HG03460 (cell line): ENCODE results near the gene FUCA1.
"Not testable (repeated sequence)": the region's sequence is repeated elsewhere in the genome, so short reads cannot be mapped to it uniquely, and the experiment has no call there.

Experiments used
- ATAC-seq: cut with Tn5 transposase; IDR thresholded peaks from one replicate; pipeline ENCODE4 v1.9.1; 2021; ENCODE audit not compliant: unreplicated experiment

FUCA1 gene

DNA sequence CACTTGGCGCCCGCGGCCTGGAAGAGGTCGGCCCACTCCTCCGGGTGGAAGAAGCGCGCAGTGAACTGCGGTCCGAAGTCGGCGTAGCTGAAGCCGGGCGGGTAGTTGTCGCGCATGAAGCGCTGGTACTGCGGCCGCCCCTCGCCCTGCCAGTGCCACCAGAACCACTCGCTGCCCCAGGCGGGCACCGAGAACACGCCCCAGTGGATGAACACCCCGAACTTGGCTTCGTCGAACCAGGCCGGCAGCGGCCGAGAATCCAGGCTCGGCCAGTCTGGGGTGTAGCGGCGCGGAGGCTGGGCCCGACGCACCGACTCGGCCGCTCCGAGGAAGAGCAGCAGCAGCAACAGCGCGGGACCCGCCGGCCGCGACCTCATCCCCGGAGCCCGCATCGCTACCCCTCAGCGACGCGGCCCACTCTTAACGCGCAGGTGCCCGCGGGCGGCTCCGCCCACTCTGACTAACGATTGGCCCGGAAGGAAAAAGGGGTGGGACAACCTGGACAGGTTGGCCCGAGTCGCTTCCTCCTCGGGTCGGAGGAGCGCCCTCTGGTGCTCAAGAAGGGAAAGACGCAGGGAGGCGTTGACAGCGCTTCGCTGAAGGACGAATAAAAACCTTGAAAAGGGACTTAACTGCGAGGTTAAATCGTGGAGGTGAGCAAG lies at the start of gene FUCA1:
Gene FUCA1, minus strand, starts transcription at position 396 of the 662 bp plus-strand sequence. Its CDS starts 4 bp downstream, at position 392.
- ATAC-seq, result peak; percentile 71

DNA sequence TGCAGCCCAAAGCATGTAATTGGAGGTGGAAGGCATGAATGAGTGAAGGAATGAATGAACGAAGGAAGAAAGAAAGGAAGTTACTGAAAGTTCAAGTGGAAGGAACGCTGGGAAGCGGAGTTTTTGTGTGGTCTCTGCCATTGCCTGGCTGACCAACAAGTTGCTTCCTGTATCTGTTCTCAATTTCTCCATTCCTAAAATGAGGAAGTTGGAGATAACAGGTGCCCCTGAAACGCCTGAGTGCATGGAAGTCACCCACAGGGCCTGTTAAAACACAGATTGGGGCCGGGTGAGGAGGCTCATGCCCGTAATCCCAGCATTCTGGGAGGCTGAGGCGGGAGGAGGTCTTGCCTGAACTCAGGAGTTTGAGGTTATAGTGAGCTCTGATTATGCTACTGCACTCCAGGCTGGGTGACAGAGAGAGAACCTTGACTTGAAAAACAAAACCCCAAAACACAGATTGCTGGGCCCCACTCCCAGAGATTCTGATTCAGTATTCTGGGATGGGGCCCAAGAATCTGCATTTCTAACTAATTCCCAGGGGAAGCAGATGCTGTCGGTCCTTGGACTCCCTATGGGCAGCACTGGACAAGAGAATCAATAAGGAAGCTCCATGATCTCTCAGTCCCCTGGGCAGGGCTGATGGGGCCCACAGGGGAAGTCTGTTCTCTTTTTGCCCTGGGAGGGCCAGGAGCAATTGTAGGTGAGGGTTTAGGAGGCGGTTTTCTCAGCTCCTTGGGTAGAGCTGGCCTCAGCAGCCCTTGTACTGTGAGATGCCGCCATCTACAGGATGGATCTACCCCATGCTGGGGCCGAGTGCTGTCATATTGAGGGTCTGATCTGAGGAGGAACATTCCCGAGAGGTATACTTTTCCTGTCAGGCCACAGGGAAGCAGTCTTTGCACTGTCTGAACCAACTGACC lies 48.4 kb upstream of the FUCA1 start:
- peak; percentile 60 for ATAC-seq

DNA sequence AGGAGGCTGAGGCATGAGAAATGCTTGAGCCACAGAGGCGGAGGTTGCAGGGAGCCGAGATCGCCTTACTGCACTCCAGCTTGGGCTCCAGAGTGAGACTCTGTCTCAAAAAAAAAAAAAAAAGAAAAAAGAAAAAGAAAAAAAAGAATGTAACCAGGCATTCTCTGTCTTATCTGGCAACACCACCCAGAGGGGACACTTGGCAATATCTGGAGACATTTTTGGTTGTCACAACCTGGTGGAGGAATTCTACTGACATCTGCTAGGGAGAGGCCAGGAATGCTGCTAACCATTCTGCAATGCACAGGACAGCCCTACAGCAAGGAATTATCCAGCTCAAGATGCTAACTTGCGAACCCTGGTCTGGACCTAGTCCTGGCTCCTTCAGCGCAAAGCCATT lies 47.4 kb upstream of the FUCA1 start:
- no peak for ATAC-seq

DNA sequence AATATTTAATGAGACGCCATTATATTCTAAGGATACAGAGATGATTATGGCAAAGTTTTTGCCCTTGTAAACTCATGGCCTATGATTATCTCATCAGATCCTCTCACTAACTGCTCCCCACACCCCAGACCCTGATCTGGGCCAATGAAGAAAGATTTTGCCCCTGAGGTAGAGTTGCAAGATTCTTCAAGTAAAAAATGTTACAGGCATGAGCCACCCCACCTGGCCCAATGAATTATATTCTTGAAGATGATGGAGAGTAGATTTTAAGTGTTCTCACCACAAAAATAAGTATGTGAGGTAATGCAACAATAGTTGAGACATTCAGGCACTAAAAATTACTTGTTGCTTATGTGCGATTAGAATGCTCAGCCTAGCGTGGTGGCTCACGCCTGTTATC lies 46.8 kb upstream of the FUCA1 start:
- ATAC-seq, result no peak

DNA sequence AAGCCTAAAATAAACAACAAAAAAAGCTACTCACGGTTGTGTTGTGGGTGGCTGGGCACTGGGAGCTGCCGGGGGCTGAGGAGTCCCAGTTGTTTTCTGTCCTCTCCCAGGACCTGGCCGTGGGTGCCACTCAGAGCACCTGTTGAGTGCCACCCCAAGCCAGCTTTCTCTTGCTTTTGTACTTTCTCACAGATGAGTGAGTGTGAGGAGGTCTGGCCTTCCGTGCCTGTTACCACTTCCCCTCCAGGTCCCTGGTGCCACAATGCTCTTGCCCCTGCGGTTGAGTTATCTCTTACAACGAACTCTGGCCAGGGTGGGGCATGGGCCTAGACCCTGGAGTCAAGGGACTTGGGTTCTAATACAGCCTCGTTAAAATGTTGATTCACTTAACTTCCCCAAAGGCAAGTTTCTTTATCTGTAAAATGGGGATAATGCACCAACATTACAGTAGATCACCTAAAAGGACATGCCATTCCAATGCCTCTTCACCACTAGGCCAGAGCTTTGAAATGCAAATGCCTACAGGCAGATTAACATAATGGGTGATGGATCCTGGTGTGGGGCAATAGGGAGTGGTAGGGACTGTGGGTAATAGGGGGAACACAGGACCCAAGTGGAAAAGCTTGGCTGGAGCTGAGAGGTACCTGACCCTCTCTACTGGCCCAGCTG lies 45.3 kb upstream of the FUCA1 start, which contains the start of gene CNR2:
Gene CNR2, minus strand, starts transcription at position 151 of the 669 bp plus-strand sequence. CDS start 37,745 bp downstream, outside the sequence.
- ATAC-seq, result no peak

DNA sequence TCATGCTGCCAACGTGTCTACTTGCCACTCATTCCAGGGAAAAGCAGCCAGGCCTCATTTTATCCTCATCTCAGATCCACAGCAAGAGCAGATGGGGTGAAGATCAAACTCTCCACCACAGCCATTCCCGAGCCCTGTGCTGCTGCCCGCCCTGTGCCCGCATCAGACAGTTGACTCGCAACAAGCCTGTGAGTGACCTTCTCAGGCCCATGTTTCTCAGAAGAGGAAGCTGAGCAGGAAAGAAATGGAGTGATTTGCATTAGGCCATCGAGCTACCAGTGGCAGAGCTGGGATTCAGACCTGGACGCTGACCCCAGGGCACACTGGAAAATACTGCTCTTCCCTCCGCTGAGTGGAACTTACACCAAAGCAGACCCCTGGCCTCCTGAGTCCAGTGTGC lies 43.8 kb upstream of the FUCA1 start:
- no peak for ATAC-seq

DNA sequence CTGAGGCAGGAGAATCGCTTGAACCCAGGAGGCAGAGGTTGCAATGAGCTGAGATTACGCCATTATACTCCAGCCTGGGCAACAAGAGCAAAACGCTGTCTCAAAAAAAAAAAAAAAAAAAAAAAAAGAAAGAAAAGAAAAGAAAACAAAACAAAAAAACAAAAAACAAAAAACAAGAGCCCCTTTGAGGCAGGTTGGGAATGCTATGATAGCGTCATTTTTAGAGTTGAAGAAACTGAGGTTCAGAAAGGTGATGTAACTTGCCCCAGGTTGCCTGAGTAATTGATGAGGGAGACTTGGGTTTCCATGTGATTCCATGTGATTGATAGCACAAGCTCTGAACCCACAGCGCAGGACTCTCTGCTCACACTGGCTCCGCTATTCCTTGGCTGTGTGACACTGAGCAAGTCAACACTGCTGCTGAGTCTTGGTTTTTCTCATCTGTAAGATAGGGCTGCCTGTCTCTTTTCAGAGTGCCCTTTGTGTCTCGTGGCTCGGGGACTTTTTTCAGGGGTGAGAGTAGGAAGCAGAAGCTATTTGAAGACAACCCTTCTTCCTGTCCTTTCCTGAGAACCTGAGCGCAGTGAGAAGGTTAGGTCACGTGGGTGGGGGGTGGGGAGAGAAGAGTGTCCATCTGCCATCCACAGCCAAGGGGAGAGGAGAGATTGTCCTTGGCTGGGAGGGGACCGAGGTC lies 42.6 kb upstream of the FUCA1 start:
- no peak for ATAC-seq

DNA sequence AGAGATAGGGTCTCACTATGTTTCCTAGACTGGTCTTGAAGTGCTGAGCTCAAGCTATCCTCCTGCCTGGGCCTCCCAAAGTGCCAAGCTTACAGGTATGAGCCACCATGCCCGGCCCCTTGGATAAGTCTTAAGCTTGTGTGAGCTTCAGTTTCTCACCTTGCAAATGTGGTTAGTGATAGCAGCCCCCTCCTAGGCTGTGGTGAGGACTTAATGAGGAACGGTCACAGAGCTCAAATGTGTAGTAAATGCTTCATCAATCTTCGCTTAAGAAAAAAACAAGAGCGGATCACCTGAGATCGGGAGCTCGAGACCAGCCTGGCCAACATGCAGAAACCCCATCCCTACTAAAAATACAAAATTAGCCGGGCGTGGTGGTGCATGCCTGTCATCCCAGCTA lies 42.1 kb upstream of the FUCA1 start:
- no peak for ATAC-seq

DNA sequence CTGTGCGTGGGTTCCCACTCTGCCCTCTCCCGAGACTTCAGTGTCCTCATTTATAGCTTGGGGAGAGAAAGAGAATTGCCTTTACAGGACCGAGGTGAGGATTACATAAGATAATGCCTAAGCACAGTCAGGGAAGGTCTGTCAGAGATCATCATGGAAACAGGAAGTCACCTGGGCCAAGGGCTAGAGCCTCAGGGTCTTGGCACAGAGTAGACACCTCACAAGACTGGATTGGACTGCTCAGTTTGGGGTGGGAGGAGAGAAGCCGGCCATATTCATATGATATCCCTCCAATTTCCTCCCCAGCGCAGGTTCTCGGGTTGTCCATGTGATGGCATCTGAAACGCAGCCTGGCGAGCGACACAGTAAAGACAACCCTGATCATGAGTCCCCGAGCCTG lies 41.3 kb upstream of the FUCA1 start:
- ATAC-seq, result no peak

DNA sequence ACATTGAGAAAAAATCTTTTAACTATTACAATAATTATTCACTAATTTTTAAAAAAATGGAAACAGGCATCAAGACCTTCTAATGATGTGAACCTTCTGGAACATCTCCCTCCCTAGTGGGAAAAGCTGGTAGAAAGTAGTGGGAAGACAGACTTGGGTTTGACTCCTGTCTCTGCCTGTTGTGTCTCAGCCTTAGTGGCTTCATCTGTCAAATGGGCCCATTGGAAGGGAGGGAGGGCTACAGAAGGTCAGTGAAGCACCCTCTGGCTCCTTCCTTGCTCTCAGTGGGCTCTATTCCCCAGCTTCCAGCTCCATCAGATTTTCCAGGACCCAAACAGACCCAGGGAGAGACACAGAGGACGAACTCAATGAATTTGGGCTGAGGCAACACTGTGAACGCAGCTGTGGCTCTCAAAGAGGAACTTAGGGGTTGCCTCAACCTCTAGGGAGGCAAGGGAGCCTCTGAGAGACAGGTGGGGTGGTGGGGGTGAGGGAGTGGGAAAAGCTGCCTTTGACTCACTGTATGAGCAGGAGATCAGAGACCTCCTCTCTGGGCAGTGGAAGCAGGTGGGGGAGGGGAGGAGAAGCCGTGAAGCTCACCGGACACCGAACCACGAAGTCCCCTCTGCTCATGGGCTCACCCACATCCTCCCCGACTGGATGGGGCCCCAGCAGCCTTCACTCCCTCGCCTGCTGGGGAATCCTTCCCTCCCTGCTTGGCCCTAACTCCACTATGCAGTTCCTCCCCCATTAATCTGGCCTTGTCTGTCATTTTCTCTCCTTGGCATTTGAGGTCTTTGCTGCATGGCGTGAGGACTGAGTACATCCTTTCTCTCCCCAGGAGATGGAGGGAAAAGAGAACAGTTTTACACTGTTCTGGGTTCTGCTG lies 40.6 kb upstream of the FUCA1 start:
- peak; percentile 37 for ATAC-seq

DNA sequence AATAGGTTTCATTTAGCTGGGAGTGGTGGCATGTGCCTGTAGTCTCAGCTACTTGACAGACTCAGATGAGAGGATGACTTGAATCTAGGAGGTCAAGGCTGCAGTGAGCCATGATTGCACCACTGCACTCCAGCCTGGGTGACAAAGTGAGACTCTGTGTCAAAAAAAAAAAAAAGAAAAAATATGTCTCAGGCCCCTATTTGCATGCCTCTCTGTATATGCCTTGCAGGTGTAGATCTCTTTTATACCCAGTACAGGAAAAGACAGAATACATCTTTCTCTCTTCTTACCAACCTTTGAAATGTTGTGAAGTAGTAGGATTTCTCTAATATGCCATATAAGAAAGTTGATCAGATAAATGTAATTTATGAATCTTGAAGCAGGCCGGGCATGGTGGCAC lies 38.6 kb upstream of the FUCA1 start:
- ATAC-seq, result no peak

DNA sequence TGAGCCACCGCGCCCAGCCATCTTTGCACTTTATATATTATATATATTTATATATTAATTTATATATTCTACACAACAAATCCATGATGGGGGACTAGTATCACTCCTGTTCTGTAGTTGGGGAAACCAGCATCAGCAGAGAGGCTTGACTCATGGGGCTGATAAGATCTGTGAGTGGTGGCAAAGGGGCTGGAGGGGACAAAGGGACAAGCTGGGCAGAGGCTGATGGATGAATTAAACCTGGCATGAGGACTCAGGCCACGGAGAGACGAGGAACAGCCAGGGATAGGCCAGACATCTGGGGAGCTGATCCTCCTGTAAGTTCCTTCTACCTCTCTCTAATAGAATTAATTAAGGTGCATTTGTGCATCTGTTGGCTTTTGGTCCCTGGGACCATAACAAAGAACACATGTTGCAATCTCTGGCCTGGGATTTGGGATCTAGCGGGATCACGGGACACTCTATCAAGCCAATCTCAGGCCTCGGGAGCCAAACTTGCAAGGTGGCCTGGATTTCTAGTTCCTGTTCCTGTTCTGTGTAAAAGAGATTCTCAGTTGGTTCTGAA lies 37.5 kb upstream of the FUCA1 start:
- ATAC-seq, result no peak

DNA sequence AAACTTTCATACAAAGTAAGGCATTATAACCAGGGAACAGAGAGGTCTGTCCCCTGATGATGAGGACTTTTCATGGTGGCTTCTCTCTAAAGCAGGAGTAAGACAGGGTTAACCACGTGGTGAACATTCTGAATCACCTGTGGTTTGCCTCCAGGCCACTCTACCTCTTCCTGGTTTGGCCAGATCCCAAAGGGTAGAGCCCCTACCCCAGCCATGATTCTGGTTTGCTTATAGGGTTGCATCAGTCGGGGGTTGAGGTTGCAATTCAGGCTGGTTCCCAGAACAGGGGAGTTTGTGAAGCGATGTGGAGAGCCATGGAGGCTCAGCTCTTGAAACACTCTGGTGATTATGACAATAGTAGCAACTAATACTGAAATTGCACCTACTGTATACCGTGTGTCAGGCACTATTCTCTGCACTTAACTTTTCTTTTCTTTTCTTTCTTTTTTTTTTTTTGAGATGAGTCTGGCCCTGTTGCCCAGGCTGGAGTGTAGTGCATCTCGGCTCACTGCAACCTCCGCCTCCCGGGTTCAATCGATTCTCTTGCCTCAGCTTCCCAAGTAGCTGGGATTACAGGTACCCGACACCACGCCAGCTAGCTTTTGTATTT lies 36.8 kb upstream of the FUCA1 start:
- ATAC-seq, result peak; percentile 42

DNA sequence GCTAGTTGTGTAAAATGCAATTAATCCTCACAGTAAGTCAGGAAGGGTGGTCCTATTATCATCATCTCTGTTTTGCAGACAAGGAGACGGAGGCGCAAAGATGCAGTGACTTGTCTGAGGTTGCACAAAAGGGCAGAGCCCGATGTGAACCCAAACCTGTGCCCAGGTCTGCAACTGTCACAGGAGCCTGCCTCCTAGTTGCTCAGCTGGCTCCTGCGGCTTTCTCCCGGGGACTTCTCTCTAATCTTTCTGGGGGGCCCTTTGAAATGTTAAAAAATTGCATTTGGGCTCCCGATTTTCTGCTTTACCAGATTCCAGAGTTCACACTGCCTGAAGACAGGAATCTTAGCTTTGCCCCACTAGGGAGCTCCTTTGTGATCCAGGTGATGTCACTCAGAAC lies 35.7 kb upstream of the FUCA1 start:
- ATAC-seq, result no peak

DNA sequence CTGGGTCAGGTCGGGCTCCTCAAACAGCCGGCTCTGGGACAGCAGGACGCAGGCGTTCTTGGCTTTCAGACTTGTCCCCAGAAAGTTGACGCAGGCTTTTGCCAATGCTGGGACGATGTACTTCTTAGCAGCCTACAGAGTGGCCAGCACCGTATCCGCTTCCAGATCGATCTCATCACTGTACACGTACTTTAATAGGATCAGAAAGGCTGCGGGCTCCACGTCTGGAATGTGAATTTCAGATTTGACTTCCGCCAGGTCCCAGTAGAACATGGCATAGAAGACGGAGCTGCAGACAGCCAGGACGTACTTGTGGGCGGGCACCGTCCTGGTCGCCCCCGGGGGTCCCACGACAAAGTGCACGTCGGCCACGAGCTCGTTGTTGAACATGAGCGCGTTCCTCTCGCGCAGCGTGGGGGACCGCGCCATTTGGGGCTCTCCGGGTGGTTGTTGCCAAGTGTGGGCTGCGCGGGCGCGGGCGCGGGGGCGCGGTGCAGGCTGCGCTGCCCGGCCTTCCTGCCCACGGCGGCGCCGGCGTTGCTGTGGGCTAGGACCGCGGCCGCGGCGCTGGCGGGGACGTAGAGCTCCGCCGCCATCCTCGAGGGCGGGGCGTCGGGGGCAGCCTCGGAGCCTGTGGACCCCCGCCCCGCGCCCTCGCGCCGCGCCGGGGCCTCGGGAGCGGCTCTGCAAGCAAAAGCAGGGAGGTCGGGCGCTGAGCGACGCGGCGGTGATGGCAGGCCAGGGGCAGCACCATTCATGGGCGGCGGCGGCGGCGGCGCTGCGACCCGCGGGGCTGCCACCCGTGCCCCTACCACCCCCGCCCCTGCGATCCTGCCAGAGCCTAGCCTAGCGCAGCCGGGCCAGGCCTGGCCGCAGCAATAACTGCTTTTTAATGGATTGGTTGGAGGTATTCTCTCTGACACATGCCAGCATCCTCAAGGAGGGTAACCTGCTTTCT lies 34.5 kb upstream of the FUCA1 start:
- ATAC-seq, result no peak

DNA sequence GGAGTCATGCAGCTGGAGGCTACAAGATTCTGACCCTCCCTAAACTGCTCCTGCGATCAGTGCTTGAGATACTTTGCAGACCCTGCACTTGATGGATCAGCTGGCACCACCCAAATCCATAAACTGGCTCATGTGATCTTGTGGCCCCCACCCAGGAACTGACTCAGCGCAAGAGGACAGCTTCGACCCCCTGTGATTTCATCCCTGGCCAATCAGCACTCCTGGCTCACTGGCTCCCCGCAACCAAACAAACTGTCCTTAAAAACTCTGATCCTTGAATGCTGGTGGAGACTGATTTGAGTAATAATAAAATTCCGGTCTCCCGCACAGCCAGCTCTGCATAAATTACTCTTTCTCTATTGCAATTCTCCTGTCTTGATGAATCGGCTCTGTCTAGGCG lies 31.9 kb upstream of the FUCA1 start:
- ATAC-seq, result not testable (repeated sequence)

DNA sequence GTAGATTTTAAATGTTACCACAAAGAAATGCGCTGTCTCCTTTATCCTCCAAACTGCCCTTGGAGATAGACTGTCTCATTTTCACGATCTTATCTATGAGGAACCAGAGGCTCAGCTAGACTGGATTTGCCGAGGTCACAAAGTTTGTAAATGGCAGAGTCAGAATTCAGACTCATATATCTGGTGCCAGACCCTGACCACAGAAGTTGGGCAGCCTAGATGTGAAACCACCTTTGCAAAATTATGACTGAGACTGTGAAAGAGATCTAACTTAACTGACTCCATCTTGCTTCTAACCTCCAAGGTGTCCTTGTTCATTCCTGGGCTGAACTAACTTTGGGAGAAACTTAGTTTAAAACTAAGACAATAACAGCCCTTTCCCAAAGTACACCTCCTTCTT lies 31.0 kb upstream of the FUCA1 start:
- no peak for ATAC-seq

DNA sequence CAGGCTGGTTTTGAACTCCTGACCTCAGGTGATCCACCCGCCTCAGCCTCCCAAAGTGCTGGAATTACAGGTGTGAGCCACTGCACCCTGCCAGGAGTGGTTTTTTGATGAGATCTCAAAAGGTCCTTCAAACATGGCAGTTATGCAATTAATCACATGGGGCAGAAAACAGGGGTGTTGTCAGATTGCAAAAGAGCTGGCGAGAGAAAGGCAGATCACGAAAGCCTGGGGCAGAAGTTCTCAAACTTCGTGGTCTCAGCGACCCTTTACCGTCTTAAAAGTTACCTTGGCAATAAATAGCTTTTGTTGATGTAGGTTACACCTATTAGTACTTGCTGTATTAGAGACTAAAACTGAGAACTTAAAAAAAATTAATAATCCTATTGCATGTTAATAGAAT lies 29.0 kb upstream of the FUCA1 start:
- no peak for ATAC-seq
